Endothelial cell of umbilical vein (primary cell): ENCODE measurements around the gene GBP6. TPM values are rescaled to one million over a fixed set of nuclear protein-coding genes. Genes with fewer than 3 reads are reported as not detected.
"Not testable (repeated sequence)": the region's sequence is repeated elsewhere in the genome, so short reads cannot be mapped to it uniquely, and the experiment has no call there.

Experiments
- BruUV-seq: library from RNA; stranded (reverse); fragments of 400-500 nt; replicated peaks from 2 replicates; lab custom pipeline; 2021; lab: Mats Ljungman, UMichigan
- CTCF ChIA-PET: fragments of 300-600, 350-600 bp; sonication (Branson Sonifier 250); formaldehyde crosslinking; loops from one replicate; lab custom pipeline; 2021; ENCODE audit warnings: antibody characterized with exemption, inconsistent platforms; lab: Charles Lee
- POLR2A ChIA-PET: fragments of 300-600, 350-600 bp; sonication (Branson Sonifier 250); formaldehyde crosslinking; loops from one replicate; lab custom pipeline; 2021; ENCODE audit warnings: antibody characterized with exemption, inconsistent platforms; lab: Charles Lee
- DNase-seq: peaks from one replicate; pipeline ENCODE4 v3.0.0-alpha.2; 2011; ENCODE audit warnings: low read depth, low spot score
- FAIRE-seq: peaks from 2 replicates; lab custom pipeline; 2011; peaks lifted over from hg19 to GRCh38; lab: Jason Lieb, UNC
- H2AFZ ChIP-seq: 2 replicates; pipeline ENCODE4 v1.6.0; 2012; ENCODE audit warnings: low read depth, low read length, control low read depth, inconsistent platforms
- H3K27ac ChIP-seq: 2 replicates; pipeline ENCODE4 v1.5.1; 2011; ENCODE audit warnings: low read depth, mild to moderate bottlenecking, control low read depth, low read length, moderate library complexity; ENCODE audit not compliant: insufficient read depth
- H3K27me3 ChIP-seq, 2 experiments: 2 replicates each; pipeline versions ENCODE4 v1.6.0 to v1.6.1; 2011; ENCODE audit warnings: low read length in 2 of 2, mixed read lengths in 1 of 2; ENCODE audit not compliant: control insufficient read depth in 2 of 2, insufficient read depth in 2 of 2
- H3K36me3 ChIP-seq, 2 experiments: 2 replicates in 1 of 2; 3 replicates in 1 of 2; pipeline ENCODE4 v1.5.1; 2011; ENCODE audit warnings: low read length in 2 of 2, mild to moderate bottlenecking in 1 of 2, moderate library complexity in 1 of 2; ENCODE audit not compliant: control insufficient read depth in 2 of 2, insufficient read depth in 2 of 2; ENCODE audit errors: extremely low read depth in 1 of 2
- H3K4me1 ChIP-seq: 3 replicates; pipeline ENCODE4 v1.5.1; 2011; ENCODE audit warnings: mild to moderate bottlenecking, low read length; ENCODE audit not compliant: control insufficient read depth, insufficient read depth; ENCODE audit errors: extremely low read depth
- H3K4me2 ChIP-seq: 2 replicates; pipeline ENCODE4 v1.6.1; 2011; ENCODE audit warnings: low read length, control low read depth, mixed read lengths; ENCODE audit not compliant: insufficient read depth
- H3K4me3 ChIP-seq, 3 experiments: fragments of 200-600 bp in 1 of 3; sonication (generic), shearing (Covaris generic) in 1 of 3; replicated peaks in 1 of 3; 2 replicates each; pipeline ENCODE4 v1.5.1; 2011 to 2016; ENCODE audit warnings: control low read depth in 3 of 3, low read length in 3 of 3, mild to moderate bottlenecking in 2 of 3, inconsistent platforms in 1 of 3, low read depth in 1 of 3, moderate library complexity in 1 of 3; ENCODE audit not compliant: insufficient read depth in 1 of 3
- H3K79me2 ChIP-seq: 2 replicates; pipeline ENCODE4 v1.6.0; 2012; ENCODE audit warnings: low read length, inconsistent platforms; ENCODE audit not compliant: control insufficient read depth, insufficient read depth
- H3K9ac ChIP-seq: replicated peaks from 2 replicates; pipeline ENCODE3; 2011; ENCODE audit warnings: low read length, control low read depth; ENCODE audit not compliant: insufficient read depth; ENCODE audit errors: extremely low read depth
- H3K9me1 ChIP-seq: replicated peaks from 3 replicates; pipeline ENCODE4 v1.6.0; 2011; ENCODE audit warnings: mild to moderate bottlenecking, low read length; ENCODE audit not compliant: control insufficient read depth, insufficient read depth; ENCODE audit errors: extremely low read depth
- H3K9me3 ChIP-seq: replicated peaks from 2 replicates; pipeline ENCODE4 v1.5.1; 2012; ENCODE audit warnings: low read length, inconsistent platforms; ENCODE audit not compliant: control insufficient read depth, insufficient read depth
- H4K20me1 ChIP-seq: replicated peaks from 2 replicates; pipeline ENCODE3; 2011; ENCODE audit warnings: mild to moderate bottlenecking, low read length; ENCODE audit not compliant: control insufficient read depth, insufficient read depth; ENCODE audit errors: extremely low read depth
- CTCF ChIP-seq, 2 donors: IDR thresholded peaks; 1 replicate in 1 of 2; 2 replicates in 1 of 2; pipeline ENCODE4 v1.5.1; 2011; ENCODE audit warnings: low read length in 2 of 2, mild to moderate bottlenecking in 2 of 2, moderate library complexity in 2 of 2, control low read depth in 1 of 2, inconsistent platforms in 1 of 2, low read depth in 1 of 2; ENCODE audit not compliant: insufficient read depth in 1 of 2; ENCODE audit errors: extremely low read depth in 1 of 2
- EZH2 ChIP-seq: IDR thresholded peaks from 2 replicates; pipeline ENCODE4 v1.6.1; 2012; ENCODE audit warnings: borderline replicate concordance, low read depth, mild to moderate bottlenecking, moderate library complexity, low read length, inconsistent platforms; ENCODE audit not compliant: severe bottlenecking
- FOS ChIP-seq: IDR thresholded peaks from 2 replicates; pipeline ENCODE4 v1.6.1; 2011; ENCODE audit warnings: mild to moderate bottlenecking, low read length, moderate library complexity, borderline replicate concordance; ENCODE audit not compliant: insufficient read depth
- GATA2 ChIP-seq: IDR thresholded peaks from 2 replicates; pipeline ENCODE4 v1.7.0; 2011; ENCODE audit warnings: low read depth, mild to moderate bottlenecking, moderate library complexity, mixed read lengths, low read length; ENCODE audit not compliant: insufficient read length, insufficient read depth
- JUN ChIP-seq: IDR thresholded peaks from 2 replicates; pipeline ENCODE4 v1.6.1; 2011; ENCODE audit warnings: borderline replicate concordance, low read depth; ENCODE audit not compliant: insufficient read length, insufficient read depth
- MYC ChIP-seq: IDR thresholded peaks from one replicate; pipeline ENCODE4 v1.6.1; 2011; ENCODE audit warnings: mild to moderate bottlenecking, low read depth, low read length
- POLR2A ChIP-seq: IDR thresholded peaks from 2 replicates; pipeline ENCODE4 v1.6.1; 2012; ENCODE audit warnings: low read depth, mild to moderate bottlenecking, control low read depth, low read length
- POLR2AphosphoS5 ChIP-seq: IDR thresholded peaks from 2 replicates; pipeline ENCODE4 v1.6.1; 2012; ENCODE audit warnings: low read depth, mild to moderate bottlenecking, control low read depth, low read length, moderate library complexity; ENCODE audit not compliant: insufficient read depth
- dilution Hi-C: fragments of 300-500 bp; cut with MboI; formaldehyde crosslinking; loops from one replicate; pipeline ENCODE4 v1.15.0; 2019; ENCODE audit warnings: low sequenced_read_pairs; ENCODE audit not compliant: extremely low pct_ligation_motif_present
- intact Hi-C: fragments of 100-400 bp; cut with micrococcal nuclease; formaldehyde crosslinking; loops from one replicate; pipeline ENCODE4 v1.10.0; 2022
- polyA plus RNA-seq, 4 experiments: library from polyadenylated mRNA; depleted of rRNA in 3 of 4; stranded (reverse) in 3 of 4; unstranded in 1 of 4; fragments of >200 nt; gene quantifications; 2 replicates each; pipeline versions ENCODE4 v1.2.1 to v1.2.3, GENCODE V29; 2011 to 2012; ENCODE audit warnings: missing spikeins in 1 of 4
- total RNA-seq: library from RNA; stranded (reverse); gene quantifications from 2 replicates; pipeline ENCODE4 v1.2.3, GENCODE V29; 2021
- TF ChIP-seq, protein P1 (sequence below): IDR thresholded peaks from 2 replicates; pipeline ENCODE4 v1.6.1; 2011; ENCODE audit not compliant: insufficient read depth, insufficient read length

The GBP6 gene
- total and polyA plus RNA-seq, 2 donors (not counting 3 experiments of a cell fraction or from before 2014, with no cell fraction given): not detected

DNA sequence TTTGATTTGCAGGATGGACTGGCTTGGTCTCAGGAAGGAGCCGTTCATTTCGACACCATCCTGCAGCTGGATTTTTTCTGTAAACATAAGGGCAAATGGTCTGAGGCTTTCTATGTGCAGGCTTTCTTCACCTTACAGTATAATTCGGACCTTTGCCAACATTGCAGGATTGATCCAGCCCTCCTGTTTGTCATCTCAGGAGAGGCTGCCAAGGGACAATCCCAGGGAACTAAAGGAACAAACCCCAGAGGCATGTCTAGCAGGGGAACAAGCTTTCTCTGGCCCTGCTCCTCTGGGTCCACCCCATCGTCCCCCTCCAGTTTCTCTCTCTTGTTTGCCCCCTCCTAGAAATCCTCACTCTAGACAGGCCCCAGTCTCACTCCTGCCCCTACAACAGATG is 24.8 kb upstream of the GBP6 start:
- Histone ChIP-seq H3K27ac (no peak overlapping the region), H3K9me1 (no peaks in the 10 kb centered on the region), H3K79me2 (no peaks in the 10 kb centered on the region), H3K36me3 (no peaks in the 10 kb centered on the region), H3K9ac (no peak overlapping the region), H4K20me1 (no peaks in the 10 kb centered on the region), H3K4me3 (no peak overlapping the region), H3K4me1 (no peaks in the 10 kb centered on the region), H3K27me3 (no peaks in the 10 kb centered on the region), H3K4me2 (no peak overlapping the region), H2AFZ (no peak overlapping the region), H3K9me3 (no peaks in the 10 kb centered on the region)
- DNase-seq (no peak), FAIRE-seq (no peak)
- dilution Hi-C loops (no loop called here), intact Hi-C loops (no loop called here)
- TF ChIP-seq CTCF (IDR thresholded peaks at IDR 0.05; ENCODE audit: extremely low read depth in 1 of 2, insufficient read depth in 1 of 2, low read depth in 1 of 2, low read length in 2 of 2): no peak
- TF ChIP-seq, protein P1, sequence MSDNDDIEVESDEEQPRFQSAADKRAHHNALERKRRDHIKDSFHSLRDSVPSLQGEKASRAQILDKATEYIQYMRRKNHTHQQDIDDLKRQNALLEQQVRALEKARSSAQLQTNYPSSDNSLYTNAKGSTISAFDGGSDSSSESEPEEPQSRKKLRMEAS: no peak
- no peak for TF ChIP-seq EZH2
- TF ChIP-seq POLR2A: no peak
- TF ChIP-seq POLR2AphosphoS5: no peak
- TF ChIP-seq MYC: no peak
- TF ChIP-seq FOS: no peak
- no peak for TF ChIP-seq JUN
- TF ChIP-seq GATA2: no peak
- BruUV-seq: no TSS peak
- ChIA-PET CTCF (no interaction called here), POLR2A (interaction anchor here (0.6 kb wide), 1 partner anchor 318 kb away, joined by 7 read pairs; no protein-coding TSS in a partner anchor)

- H2AFZ ChIP-seq, dilution Hi-C loops, H3K4me1 ChIP-seq, H3K27ac ChIP-seq, H3K9me3 ChIP-seq, CTCF ChIA-PET, intact Hi-C loops, BruUV-seq, FAIRE-seq, H3K4me3 ChIP-seq, H3K27me3 ChIP-seq, H3K36me3 ChIP-seq, H3K9ac ChIP-seq, H3K9me1 ChIP-seq, H3K4me2 ChIP-seq, H3K79me2 ChIP-seq, DNase-seq, POLR2A ChIA-PET, H4K20me1 ChIP-seq: not testable (repeated sequence)
These were observed 18.4 kb upstream of the GBP6 start for GRCh38 chr1:89345479-89345878.
